DOHH2 (cell line): ENCODE results near the gene ACOT11.

ENCODE experiments used
- CTCF ChIP-seq: fragments of 200-600 bp; sonication (generic); IDR thresholded peaks from one replicate; pipeline ENCODE4 v1.5.1; 2014; ENCODE audit warnings: antibody characterized with exemption, mild to moderate bottlenecking, low read depth, low read length; ENCODE audit not compliant: poor library complexity, severe bottlenecking
- EZH2phosphoT487 ChIP-seq: fragments of 200-600 bp; sonication (generic); IDR thresholded peaks from 2 replicates; pipeline ENCODE4 v1.6.1; 2017; ENCODE audit warnings: borderline replicate concordance, mild to moderate bottlenecking, antibody characterized with exemption, low read length, moderate library complexity, mixed read lengths

DNA sequence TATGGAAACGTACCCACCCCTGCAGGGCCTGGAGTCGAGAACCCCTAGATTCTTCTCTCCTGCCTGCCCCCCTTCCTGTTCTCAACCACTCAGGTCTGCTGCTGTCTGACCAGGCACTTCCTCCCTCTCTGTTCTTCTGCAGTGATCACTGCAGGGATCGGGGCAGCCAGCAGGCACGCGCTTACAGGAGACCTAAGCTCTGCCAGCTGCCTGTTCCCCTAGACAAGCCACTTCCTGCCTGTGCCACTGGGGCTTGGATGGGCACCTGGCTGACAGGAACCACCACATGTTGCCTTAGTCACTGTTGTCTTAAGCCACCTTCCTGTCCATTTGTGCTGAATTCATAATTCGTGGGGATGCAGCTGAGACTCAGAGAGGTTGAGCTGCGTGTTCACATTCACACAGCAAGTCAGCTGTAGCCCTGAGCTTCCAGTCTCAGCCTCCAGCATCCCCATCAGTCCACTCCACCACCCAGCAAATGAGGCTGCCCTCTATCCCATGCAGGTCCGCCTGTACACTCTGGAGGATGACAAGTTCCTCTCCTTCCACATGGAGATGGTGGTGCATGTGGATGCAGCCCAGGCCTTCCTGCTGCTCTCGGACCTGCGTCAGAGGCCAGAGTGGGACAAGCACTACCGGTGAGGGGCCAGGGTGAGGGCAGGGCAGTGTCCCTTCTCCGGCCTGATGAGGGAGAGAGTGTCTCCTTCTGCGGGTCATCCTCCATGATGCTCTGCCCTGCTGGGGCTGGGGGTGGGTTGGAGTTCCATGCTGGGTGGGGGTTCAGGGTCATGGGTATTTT is 56.7 kb downstream of the ACOT11 start:
- TF ChIP-seq EZH2phosphoT487 (no peak), CTCF (no peak)
